HEK293 (cell line): ENCODE measurements around the gene SMTN.

Source experiments
- CTCF ChIA-PET: fragments of 350-600 bp; formaldehyde crosslinking; extraction: SDS; loops from one replicate; lab custom pipeline; 2021; ENCODE audit warnings: antibody characterized with exemption; lab: Yijun Ruan, JAX
- POLR2A ChIA-PET: fragments of 300-600 bp; formaldehyde crosslinking; extraction: SDS; loops from one replicate; lab custom pipeline; 2020; ENCODE audit warnings: antibody characterized with exemption, inconsistent platforms; lab: Yijun Ruan, JAX
- H3K27ac ChIP-seq: fragments of 200-500 bp; sonication (Bioruptor generic); 2 replicates; pipeline ENCODE4 v1.5.1; 2014; ENCODE audit warnings: low read depth, low read length, control low read depth, inconsistent platforms; ENCODE audit errors: extremely low read depth
- H3K36me3 ChIP-seq, 2 experiments: fragments of 200-500 bp in 1 of 2; sonication (Bioruptor generic) in 1 of 2; 1 replicate in 1 of 2; 2 replicates in 1 of 2; pipeline ENCODE4 v1.5.1; 2014 to 2017; ENCODE audit warnings: inconsistent platforms in 2 of 2, low read length in 2 of 2; ENCODE audit not compliant: control insufficient read depth in 2 of 2, insufficient read depth in 1 of 2
- H3K4me1 ChIP-seq: fragments of 200-500 bp; sonication (Bioruptor generic); 2 replicates; pipeline ENCODE4 v1.5.1; 2014; ENCODE audit warnings: mild to moderate bottlenecking, low read length, inconsistent platforms; ENCODE audit not compliant: control insufficient read depth, insufficient read depth
- H3K4me3 ChIP-seq: 2 replicates; pipeline ENCODE4 v1.5.1; 2011; ENCODE audit warnings: low read depth, mild to moderate bottlenecking, control low read depth, low read length, moderate library complexity
- H3K9me3 ChIP-seq: fragments of 200-500 bp; sonication (Bioruptor generic); 2 replicates; pipeline ENCODE4 v1.5.1; 2014; ENCODE audit warnings: low read depth, low read length, inconsistent platforms; ENCODE audit not compliant: control insufficient read depth, insufficient read depth
- EGR2 ChIP-seq: fragments of 450-650 bp; formaldehyde crosslinking; IDR thresholded peaks from 2 replicates; pipeline ENCODE4 v1.5.1; 2016; ENCODE audit warnings: low read depth, missing biosample characterization, missing genetic modification characterization
- ELK4 ChIP-seq: IDR thresholded peaks from 2 replicates; pipeline ENCODE4 v1.6.1; 2011; ENCODE audit warnings: mild to moderate bottlenecking, low read depth, low read length, borderline replicate concordance
- GLIS1 ChIP-seq: fragments of 450-650 bp; formaldehyde crosslinking; IDR thresholded peaks from 2 replicates; pipeline ENCODE4 v1.5.1; 2016; ENCODE audit warnings: missing biosample characterization, missing genetic modification characterization
- PRDM10 ChIP-seq: fragments of 450-650 bp; formaldehyde crosslinking; IDR thresholded peaks from 2 replicates; pipeline ENCODE4 v1.5.1; 2016; ENCODE audit warnings: missing biosample characterization, missing genetic modification characterization
- SETDB1 ChIP-seq: IDR thresholded peaks from one replicate; pipeline ENCODE4 v1.6.1; 2017; ENCODE audit warnings: mild to moderate bottlenecking, low read length, moderate library complexity, mixed read lengths; ENCODE audit not compliant: insufficient read length
- ZFP69B ChIP-seq: fragments of 450-650 bp; formaldehyde crosslinking; IDR thresholded peaks from 2 replicates; pipeline ENCODE4 v1.5.1; 2016; ENCODE audit warnings: missing biosample characterization, missing genetic modification characterization
- ZNF175 ChIP-seq: fragments of 450-650 bp; formaldehyde crosslinking; IDR thresholded peaks from 2 replicates; pipeline ENCODE4 v1.5.1; 2016; ENCODE audit warnings: missing biosample characterization, missing genetic modification characterization
- ZNF184 ChIP-seq: fragments of 450-650 bp; IDR thresholded peaks from 2 replicates; pipeline ENCODE4 v1.5.1; 2018; ENCODE audit warnings: missing biosample characterization, mild to moderate bottlenecking, missing genetic modification characterization
- ZNF335 ChIP-seq: fragments of 450-650 bp; formaldehyde crosslinking; conservative IDR thresholded peaks from 2 replicates; pipeline ENCODE4 v1.5.1; 2016; ENCODE audit warnings: missing biosample characterization, missing genetic modification characterization
- ZNF692 ChIP-seq: fragments of 450-650 bp; formaldehyde crosslinking; IDR thresholded peaks from 2 replicates; pipeline ENCODE4 v1.5.1; 2016; ENCODE audit warnings: missing biosample characterization, missing genetic modification characterization

The SMTN gene

GRCh38 chr22:31062566-31063230, 18.4 kb upstream of the SMTN start:
- Histone ChIP-seq H3K4me1 (no peaks in the 10 kb centered on the region), H3K4me3 (no peak overlapping the region)
- POLR2A ChIA-PET: interaction anchor here (0.7 to 2.6 kb wide), 4 partner anchors 18 to 94 kb away, joined by 3 to 11 read pairs (median 8); partner anchors contain the start of genes MORC2, SMTN and TUG1
- TF ChIP-seq ZNF692 (tag by site-specific recombination): peak; percentile 72
- no peak for TF ChIP-seq ZNF184 (tag by site-specific recombination)
- peak; percentile 59 for TF ChIP-seq GLIS1
- TF ChIP-seq EGR2 (tag by site-specific recombination): no peak
- peak; percentile 43; the same call in 1 of the 2 replicates for TF ChIP-seq ZFP69B (tag by site-specific recombination)
- TF ChIP-seq, all 188 proteins: peak for 3
- Histone ChIP-seq H3K36me3 (no peaks in the 10 kb centered on the region), H3K9me3 (no peaks in the 10 kb centered on the region), H3K27ac (no peak overlapping the region)
- CTCF ChIA-PET: interaction anchor here (0.7 to 3.2 kb wide), 5 partner anchors 7 to 114 kb away, joined by 3 to 14 read pairs (median 5); partner anchors contain the start of gene SELENOM

- CTCF ChIA-PET: interaction anchor here (0.6 to 3.2 kb wide), 7 partner anchors 9 to 248 kb away, joined by 3 to 14 read pairs (median 5); partner anchors contain the start of gene SELENOM
- no peaks in the 10 kb centered on the region for H3K9me3 ChIP-seq
- H3K4me1 ChIP-seq: no peaks in the 10 kb centered on the region
- no peaks in the 10 kb centered on the region for H3K36me3 ChIP-seq
- H3K27ac ChIP-seq: no peak overlapping the region
- POLR2A ChIA-PET: interaction anchor here (1.2 to 2.6 kb wide), 3 partner anchors 9 to 95 kb away, joined by 4 to 8 read pairs (median 7); partner anchors contain the start of genes MORC2, SMTN and TUG1
- TF ChIP-seq SETDB1: no peak
- no peak for TF ChIP-seq ELK4
- TF ChIP-seq PRDM10 (tag by site-specific recombination): 0 out of 2 replicates have a peak, but pooled peaks have one; percentile 2
- TF ChIP-seq ZNF335 (tag by site-specific recombination): peak; percentile 18; the same call in 1 of the 2 replicates
- H3K4me3 ChIP-seq: no peak overlapping the region; the same call in 1 of the 2 replicates
Measured at GRCh38 chr22:31064369-31064768, 16.7 kb upstream of the SMTN start.

- ChIA-PET POLR2A (no interaction called here), CTCF (no interaction called here)
- TF ChIP-seq ZNF175 (no peak), PRDM10 (tag by site-specific recombination) (0 out of 2 replicates have a peak, but pooled peaks have one; percentile 13)
- Histone ChIP-seq H3K4me1 (no peaks in the 10 kb centered on the region), H3K4me3 (no peak overlapping the region), H3K27ac (no peak overlapping the region), H3K9me3 (no peaks in the 10 kb centered on the region), H3K36me3 (no peaks in the 10 kb centered on the region)
Measured at GRCh38 chr22:31068970-31069369, 12.1 kb upstream of the SMTN start.
